22Rv1 (cell line): ENCODE results near the gene RP9.

Source experiments
- CTCF ChIP-seq: fragments of 450-650 bp; IDR thresholded peaks from 2 replicates; pipeline ENCODE4 v1.5.1; 2017; ENCODE audit warnings: mild to moderate bottlenecking
- ZFX ChIP-seq: fragments of 450-650 bp; IDR thresholded peaks from 2 replicates; pipeline ENCODE4 v1.6.1; 2017; ENCODE audit warnings: antibody characterized with exemption, borderline replicate concordance

- TF ChIP-seq CTCF (no peak), ZFX (no peak)
Measured at GRCh38 chr7:33143996-33144718, 35.0 kb upstream of the RP9 start.
